Adipose tissue (tissue), 3 donors: Measurements from ENCODE around the gene SERPINA12. TPM values are rescaled to one million over a fixed set of nuclear protein-coding genes. Genes with fewer than 3 reads are reported as not detected.

Source experiments
- H3K27ac ChIP-seq: one replicate; pipeline ENCODE4 v1.5.1; 2013; ENCODE audit warnings: low read depth, low read length
- WGBS, 3 donors: extraction: QIAGEN DNeasy Blood & Tissue Kit; methylation state at CpG; one replicate each; pipeline ENCODE4 v1.1.7; 2013; 5-methylcytosine and 5-hydroxymethylcytosine counted together
- polyA plus RNA-seq, 3 donors: library from polyadenylated mRNA; stranded (reverse); fragments of 200-250 nt; gene quantifications; one replicate each; pipeline ENCODE4 v1.2.3, GENCODE V29; 2013
- donor health status: healthy with polysubstance abuse.
- donor health status: Bipolar disorder and iron deficiency.
- donor health status: healthy.

SERPINA12 gene
- polyA plus RNA-seq, 3 donors: not detected

DNA sequence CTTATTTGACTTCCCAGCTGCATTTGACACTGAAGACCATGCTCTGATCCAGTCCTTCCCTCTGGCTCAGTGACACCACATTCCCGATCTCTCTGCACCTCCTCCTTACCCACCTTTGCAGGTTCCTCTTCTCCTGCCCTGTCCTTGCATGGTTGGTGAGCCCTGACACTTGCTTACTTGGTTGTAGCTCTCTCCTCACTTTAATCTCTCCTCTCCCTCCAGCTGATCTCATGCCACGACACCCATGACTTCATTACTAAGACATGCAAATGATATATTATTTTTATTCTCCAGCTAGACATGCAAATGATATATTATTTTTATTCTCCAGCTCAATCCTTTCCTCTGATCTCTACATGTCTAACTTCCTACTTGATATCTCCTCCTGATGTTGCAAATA, 33.2 kb downstream of the SERPINA12 start, which contains the start of gene SERPINA9:
SERPINA9 (minus strand) TSS at position 175 of the 400 bp plus-strand sequence. CDS start 6,357 bp downstream, outside the sequence.
- no peak within 1 kb of the TSS for H3K27ac ChIP-seq
- 56 to 70% (median 63%) methylated on average over 2 of the region's 2 CpGs for WGBS, 3 donors

DNA sequence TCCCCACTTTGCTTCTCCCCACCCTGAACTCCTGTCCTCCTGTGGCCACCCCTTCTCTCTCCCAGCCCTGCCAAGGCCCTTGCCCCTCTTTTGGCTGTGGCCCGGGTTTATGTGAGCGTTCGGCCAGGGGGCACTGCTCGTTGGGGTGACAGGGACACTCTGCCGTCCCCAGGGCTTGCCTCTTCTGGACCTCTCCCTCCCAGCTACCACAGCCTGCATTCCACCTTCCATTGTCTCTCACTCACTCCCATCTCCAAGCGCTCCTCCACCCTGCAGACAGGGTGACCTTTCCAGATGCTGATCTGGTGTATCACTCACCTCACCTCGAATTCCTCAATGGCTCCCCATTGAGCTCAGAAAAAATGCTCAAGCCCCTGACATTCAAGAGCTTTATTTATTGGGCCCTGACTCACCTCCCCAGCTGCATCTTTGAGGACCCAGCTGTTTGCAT, 34.7 kb downstream of the SERPINA12 start:
- no peak overlapping the region for H3K27ac ChIP-seq
- WGBS, 3 donors: 79 to 88% (median 80%) methylated on average over 7 of the region's 7 CpGs

DNA sequence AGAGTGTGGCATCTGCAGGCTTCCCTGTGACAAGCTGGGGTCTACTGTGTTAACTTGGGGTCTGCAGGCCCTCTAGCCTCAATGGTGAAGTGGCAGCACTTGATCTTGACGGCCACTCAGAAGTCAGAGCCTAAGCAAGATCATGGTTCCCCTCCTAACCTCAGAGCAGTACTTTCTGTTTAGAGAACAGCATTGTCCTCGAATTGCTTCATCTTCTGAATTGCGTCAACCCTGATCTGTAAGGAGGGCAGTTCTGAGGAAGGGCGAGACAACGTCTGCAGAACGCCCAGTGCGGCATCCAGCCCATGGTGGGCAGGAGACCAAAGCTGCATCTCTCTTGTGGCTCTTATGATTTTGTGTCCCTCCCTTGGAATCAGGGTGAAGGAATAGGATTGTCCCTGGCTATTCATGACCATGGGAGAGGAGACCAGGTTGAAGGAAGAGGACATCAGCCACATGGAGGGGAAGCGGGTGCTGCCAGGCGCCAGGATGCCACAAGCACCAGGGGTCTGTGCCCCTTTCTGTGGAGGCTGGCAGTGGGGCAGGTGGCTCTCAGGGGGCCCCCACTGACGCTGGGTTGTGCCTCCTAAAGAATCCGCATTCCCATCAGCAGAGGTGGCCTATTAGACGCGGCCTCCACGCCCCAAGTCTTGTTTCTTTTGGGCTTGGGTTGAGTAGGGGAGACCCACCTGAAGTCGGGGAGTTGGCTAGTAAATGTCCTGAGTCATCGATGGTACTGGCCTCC, 35.4 kb downstream of the SERPINA12 start:
- WGBS, 3 donors: 76 to 88% (median 85%) methylated on average over 16 of the region's 16 CpGs

DNA sequence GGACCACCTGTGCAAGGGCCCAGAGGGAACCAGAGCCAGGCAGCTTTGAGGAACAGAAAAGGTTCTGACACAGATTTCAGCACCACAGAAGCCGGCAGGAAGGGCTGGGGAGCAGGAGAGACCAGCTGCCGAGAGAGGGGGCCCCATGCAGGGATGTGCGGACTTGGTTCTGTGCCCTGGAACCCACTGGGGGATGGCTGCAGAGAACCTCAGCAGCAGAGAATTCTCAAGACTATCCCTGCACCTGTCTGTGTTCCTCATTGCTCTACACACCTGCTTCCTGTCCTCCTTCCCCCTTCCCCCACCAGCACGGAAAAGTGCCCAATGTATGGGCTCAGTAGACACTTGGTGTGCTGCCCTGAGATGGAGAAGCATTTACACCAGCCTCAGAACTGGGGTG, 36.4 kb downstream of the SERPINA12 start:
- WGBS, 3 donors: 48 to 68% (median 56%) methylated on average over 4 of the region's 4 CpGs
- H3K27ac ChIP-seq: no peak overlapping the region

More for the DNA sequence above, 35.4 kb downstream of the SERPINA12 start:
- H3K27ac ChIP-seq: no peak overlapping the region

DNA sequence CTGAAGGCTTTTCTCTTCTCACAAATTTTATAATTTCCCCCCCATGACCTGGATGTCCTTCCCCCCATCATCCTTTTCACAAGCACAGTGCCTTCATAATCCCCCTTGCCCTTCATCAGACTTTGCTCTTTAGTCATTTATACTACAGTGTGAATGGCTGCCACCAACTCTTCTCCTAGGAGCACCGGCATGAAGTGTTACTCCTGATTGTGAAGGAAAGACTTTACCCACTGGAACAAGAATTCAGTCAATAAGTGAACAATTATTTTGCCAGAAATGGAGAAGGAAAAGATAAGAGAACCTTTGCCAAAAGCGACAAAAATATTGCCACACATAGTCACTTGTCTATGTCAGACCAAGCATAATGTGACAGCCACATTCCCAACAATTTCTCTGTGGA, 38.2 kb downstream of the SERPINA12 start:
- 80 to 92% (median 91%) methylated on average over 2 of the region's 2 CpGs for WGBS, 3 donors

DNA sequence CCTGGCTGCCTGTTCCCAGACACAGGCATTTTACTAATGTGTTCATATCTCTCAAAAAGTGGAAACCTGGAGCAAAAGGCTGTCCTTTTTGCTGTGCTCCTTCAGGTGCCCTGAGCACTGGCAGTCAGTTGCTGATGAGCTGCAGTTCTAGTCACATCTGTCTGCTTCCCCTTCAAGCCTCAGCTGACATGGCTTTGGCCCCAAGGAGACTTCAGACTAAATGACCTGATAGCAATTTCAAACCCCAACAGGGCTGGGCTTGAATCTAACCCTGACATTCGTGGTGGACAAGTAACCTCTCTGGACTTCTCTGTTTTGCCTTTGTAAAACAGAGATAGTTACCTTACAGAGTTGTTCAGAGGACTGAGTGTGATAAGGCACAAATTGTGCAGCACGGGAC, 39.0 kb downstream of the SERPINA12 start:
- 37 to 56% (median 46%) methylated on average over 2 of the region's 2 CpGs for WGBS, 3 donors
- no peak overlapping the region for H3K27ac ChIP-seq

More for the DNA sequence above, 38.2 kb downstream of the SERPINA12 start:
- no peak overlapping the region for H3K27ac ChIP-seq

DNA sequence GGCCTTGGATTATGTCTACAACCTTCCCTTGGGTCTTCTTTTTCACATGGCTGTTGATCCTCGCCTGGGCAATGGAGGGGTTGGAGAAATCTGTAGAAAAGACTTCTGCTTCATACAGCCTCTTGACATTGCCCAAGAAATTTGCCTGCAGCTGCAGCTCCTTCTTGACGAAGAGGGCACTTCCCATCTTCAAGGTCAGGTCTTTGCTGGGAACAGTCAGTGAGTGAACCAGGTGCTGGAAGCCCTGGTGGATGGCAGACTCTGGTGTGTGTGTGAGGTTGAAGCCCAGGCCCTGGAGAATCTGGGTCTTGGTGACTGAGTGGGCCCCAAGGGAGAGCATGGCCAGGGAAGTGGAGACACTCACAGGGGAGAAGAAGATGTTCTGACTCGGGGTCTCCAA, 40.0 kb downstream of the SERPINA12 start:
- 60 to 84% (median 83%) methylated on average over 3 of the region's 3 CpGs for WGBS, 3 donors
- no peak overlapping the region for H3K27ac ChIP-seq

DNA sequence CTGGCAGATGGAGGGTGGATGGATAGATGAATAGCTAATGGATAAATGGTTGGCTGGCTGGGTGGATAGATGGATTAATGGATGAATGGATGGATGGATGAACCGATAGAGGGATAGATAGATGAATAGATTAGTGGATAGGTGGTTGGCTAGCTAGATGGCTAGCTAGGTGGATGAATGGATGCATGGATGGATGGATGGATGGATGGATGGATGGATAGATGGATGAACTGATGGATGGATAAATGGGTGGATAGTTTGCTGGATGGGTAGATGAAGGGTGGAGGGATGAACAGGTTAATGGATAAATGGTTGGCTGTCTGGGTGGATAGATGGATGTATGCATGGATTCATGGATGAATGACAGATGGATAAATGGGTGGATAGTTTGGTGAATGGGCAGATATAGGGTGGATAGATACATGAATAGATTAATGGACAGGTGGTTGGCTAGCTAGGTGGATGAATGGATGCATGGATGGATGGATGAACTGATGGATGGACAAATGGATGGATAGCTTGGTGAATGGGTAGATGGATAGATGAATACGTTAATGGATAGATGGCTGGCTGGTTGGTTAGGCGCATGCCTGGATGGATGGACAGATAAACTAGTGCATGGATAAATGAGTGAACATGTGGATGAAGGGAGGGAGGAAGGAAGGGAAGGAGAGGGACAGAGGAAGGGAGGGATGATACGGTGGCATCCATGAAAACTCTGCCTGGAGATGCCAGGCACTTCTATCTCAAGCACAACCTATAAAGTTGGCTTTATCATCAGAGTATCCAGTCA, 41.3 kb downstream of the SERPINA12 start:
- WGBS, 3 donors: 84 to 92% (median 87%) methylated on average over 4 of the region's 4 CpGs
- H3K27ac ChIP-seq: no peak overlapping the region

DNA sequence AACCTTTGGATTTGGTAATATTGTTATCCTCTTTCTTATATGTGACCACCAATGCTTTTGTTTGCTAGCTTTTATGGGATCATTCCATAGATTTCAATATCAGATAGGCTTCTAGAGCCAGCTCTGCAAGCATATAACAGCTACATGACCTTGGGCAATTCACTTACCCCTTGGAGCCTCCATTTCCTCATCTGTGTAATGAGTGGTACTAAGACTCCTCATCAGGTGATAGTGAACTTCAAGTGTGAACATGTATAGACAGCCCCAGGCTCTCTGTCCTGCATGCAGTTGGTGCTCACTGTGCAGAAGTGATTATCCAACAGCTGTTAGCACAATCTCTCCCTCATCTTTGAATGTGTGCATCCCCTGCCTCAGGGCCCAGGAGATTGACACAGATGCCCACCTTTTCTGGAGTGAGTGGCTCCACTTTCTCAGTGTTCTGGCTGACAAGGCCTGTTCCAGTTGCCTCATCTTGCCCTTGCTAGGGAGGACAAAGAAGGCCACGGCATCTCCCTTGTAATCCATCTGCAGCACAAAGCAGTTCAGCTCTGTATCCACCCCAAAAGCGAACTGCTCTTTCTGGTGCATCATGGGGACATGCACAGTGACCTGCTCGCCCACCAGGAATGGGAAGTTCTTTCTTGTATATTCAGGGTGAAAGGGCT, 42.4 kb downstream of the SERPINA12 start:
- no peak overlapping the region for H3K27ac ChIP-seq
- 56 to 78% (median 70%) methylated on average over 3 of the region's 3 CpGs for WGBS, 3 donors

DNA sequence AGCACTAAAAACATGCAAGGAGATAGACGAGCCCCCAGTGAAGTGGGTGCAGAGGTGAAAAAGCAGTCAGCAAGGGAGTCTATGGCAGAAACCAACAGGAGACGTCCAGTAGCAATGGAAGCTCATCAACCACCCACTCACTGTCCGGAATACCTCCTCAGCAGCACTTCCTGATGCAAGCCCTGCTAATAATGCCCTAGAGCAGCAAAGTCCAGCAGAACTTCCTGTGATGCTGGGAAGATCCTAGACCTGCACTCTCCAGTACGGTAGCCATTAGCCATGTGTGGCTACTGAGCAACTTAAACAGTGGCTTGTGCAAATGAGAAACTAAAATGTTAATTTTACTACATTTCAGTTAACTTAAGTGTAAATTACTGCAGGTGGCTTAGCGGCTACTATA, 44.2 kb downstream of the SERPINA12 start:
- no peak overlapping the region for H3K27ac ChIP-seq
- 75 to 83% (median 81%) methylated on average over 5 of the region's 5 CpGs for WGBS, 3 donors

DNA sequence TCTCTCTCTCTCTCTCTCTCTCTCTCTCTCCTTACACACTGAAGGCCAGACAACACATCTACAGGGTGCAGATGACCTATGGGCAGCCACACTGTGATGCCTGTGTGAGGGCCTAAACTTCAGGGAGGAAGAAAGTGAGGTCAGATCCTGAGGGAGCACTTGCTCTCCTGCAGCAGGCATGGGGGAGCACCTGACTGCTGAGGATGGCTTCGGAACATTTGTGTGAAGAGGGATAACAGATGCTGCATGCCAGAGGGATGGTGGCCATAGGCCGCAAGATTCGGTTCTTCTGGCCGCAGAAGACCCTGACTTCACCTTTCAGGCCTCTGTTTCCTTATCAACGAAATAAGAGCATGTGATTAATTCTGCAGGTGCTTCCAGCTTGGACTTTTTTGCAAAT, 45.0 kb downstream of the SERPINA12 start:
- H3K27ac ChIP-seq: no peak overlapping the region
- WGBS, 3 donors: 88 to 91% (median 90%) methylated on average over 5 of the region's 5 CpGs

DNA sequence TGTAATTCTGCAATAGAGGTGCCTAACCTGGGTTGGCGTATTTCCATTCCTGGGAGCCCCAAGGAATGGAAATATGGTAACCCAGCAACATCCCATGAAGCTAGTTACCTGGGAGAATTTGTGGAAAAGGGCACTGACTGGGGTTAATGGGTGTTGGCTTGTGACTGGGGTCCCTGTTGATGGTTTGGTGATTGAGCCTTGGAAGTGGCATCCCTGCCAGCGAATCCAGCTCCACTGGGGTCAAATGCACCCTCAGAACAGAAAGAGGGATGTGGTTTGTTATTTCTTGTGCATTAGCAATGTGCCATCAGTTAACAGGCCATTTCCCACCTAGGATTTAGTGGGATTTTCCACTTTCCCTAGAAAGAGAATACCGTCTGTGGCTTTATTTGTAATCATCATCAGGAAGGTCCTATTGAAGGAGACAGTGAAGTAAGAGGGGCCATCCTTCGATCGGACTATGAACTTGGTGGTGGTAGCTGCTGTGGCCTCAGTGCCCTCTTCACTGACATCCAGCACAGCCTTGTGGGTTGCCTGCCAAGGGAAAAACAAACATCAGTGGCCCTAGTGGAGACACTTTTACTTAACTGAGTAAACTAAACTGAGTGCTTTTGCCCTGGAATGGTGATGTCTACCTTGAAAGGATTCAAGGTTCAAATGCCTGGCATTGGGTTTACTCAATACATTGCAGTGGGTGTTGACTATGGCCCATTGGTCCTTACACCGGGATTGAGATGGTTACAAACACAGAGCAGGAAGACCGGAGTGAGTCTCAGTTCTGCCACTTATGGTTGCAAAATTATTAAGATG, 46.3 kb downstream of the SERPINA12 start:
- no peak overlapping the region for H3K27ac ChIP-seq
- 89 to 91% (median 91%) methylated on average over 7 of the region's 7 CpGs for WGBS, 3 donors

DNA sequence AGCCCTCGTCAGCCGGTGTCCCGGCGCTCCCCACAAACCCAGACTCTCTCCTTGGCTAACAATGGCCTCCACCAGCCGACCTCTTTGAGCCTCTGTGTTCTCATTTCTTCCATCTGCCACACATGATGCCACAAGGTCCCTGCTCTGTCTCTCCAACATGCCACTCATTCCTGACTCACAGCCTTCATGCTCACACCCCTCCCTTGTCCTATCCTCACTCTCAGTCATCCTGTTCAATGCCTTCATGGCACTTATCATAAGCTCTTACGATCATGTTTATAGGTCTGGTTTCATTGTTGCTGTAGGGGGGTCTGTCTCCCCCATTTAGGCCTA, 47.1 kb downstream of the SERPINA12 start:
- no peak overlapping the region for H3K27ac ChIP-seq
- WGBS, 3 donors: 78 to 89% (median 89%) methylated on average over 6 of the region's 6 CpGs

DNA sequence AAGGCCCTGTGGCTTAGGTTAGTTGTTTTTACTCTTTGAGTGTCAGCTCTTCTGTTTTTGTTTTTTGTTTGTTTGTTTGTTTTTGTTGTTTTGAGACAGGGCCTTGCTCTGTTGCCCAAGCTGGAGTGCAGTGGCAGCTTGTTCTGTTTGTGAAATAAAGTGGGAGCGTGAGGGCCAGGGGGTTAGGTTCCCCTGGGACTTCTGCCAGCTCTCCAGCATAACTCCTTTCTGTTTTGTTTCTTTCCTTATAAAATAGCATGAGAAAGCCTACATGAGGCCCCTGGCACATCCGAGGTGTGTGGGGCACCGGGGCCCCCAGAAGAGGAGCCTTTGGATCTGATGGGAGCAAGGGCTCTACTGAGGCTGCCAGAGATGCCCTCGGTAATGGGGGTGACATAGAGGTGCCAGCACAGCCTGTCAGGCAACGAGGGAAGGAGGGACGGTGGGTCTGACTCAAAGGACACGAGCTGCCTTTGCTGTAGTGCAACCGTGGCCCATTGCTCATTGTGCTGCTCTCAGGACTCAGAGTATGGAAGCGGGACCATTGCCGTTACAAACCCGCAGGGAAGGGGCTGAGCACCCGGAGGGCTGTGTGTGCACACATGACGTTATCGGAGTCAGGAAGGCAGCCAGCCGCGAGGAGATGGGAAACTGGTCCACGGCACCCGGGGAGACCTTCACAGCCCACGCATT, 47.6 kb downstream of the SERPINA12 start:
- WGBS, 3 donors: 81 to 89% (median 86%) methylated on average over 19 of the region's 19 CpGs
- H3K27ac ChIP-seq: no peak overlapping the region

DNA sequence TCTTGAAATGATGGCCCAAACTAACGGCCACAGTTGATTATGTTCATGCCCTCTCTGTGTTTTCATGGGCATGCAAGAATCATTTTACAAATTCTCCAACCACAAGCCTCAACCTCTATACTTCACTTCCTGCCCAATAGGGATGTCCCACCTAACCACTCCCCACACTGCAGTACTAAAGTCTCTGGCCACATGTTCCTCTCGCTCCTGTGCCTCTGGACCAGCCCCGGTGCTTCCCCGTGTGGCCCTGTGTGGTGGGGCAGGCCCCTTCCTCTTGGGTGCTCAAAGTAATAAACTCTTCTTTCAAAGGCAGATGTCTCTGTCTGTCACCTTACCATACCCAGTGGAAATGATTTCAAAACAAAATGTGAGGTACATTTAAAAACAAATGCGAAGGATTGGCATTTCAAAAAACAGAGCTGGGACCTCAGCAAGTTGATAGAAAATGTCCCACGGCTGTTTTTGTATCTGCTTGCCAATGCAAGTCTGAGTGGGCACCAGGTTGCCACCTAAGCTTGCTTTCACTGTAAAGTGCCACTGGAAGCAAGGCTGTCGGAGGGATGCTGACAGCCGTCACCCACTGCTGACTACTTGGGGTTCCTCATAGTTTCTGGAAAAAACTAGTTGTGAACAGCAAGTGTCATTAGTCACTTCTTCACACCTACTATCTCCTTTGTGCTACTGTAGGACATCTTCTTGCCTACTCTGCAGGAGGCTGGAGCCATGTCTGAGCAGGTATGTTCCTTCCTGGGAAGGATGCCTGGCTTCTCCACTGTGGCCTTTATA, 48.4 kb downstream of the SERPINA12 start:
- H3K27ac ChIP-seq: no peak overlapping the region
- 68 to 78% (median 72%) methylated on average over 8 of the region's 8 CpGs for WGBS, 3 donors

DNA sequence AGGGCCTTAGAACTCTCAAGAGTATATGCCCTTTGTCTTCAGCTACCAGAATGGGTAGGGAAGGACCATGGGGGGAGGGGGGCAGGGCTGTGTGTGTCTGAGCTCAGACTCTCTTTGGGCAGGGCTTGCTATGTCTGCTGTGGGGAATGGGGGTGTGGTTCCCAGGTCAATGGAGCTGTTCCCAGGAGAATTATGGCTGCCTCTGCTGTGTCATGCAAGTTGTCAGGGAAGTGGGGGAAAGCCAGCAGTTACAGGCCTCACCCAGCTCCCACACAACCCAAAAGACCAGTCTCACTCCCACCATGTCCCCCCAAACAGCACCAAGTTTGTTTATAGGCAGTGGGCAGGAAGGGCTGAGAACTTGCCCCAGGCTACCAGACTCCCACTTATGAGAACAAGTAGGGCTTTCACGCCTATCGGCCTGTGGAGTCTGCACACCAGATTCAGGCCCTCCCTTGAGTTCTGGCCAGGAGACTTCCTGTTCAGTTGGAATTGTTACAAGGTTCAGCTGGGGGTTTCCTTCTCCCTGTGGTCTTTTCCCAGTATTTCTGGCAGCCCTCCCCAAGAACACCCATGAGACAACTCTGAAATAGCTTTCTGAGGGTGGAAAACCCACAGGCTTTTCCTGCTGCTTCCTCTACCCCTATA, 50.6 kb downstream of the SERPINA12 start:
- H3K27ac ChIP-seq: no peak overlapping the region
- 44 to 59% (median 57%) methylated on average over 2 of the region's 2 CpGs for WGBS, 3 donors

DNA sequence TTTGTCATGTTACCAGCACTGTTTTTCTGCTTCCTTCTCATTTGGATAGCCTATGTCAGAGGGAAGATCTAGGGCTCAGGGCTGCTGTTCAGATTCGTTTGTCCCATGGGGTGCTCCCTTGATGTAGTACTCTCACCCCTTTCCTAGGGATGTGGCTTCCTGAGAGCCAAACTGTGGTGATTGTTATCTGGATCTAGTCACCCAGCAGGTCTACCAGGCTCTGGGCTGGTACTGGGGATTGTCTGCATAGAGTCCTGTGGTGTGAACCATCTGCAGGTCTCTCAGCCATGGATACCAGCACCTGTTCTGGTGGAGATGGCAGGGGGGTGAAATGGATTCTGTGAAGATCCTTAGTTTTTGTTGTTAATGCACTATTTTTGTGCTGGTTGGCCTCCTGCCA, 51.2 kb downstream of the SERPINA12 start:
- WGBS, 3 donors: 60 to 64% (median 64%) methylated on average over 1 of the region's 1 CpG
- no peak overlapping the region for H3K27ac ChIP-seq
